HG02759 (cell line): ENCODE results near the gene GAPT.

Experiments
- ATAC-seq: cut with Tn5 transposase; IDR thresholded peaks from one replicate; pipeline ENCODE4 v1.9.1; 2021; ENCODE audit warnings: mild to moderate bottlenecking, moderate library complexity; ENCODE audit not compliant: unreplicated experiment

GAPT gene

GRCh38 chr5:58491216-58491892 is at the start of gene GAPT:
TSS of gene GAPT (plus strand) at chr5:58491435. CDS start at chr5:58494537, 3,102 bp downstream.
- ATAC-seq = peak; percentile 70

GRCh38 chr5:58444805-58445204 is 46.4 kb upstream of the GAPT start:
- ATAC-seq = no peak

DNA sequence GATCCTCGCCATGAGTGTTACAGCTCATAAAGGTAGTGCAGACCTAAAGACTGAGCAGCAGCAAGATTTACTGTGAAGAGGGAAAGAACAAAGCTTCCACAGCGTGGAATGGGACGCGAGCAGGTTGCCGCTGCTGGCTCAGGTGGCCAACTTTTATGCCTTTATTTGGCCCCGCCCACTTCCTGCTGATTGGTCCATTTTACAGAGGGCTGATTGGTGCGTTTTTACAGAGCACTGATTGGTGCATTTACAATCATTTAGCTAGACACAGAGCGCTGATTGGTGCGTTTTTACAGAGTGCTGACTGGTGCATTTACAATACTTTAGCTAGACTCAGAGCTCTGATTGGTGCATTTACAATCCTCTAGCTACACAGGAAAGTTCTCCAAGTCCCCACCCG is 45.2 kb upstream of the GAPT start:
- ATAC-seq = no peak

- ATAC-seq = no peak
These were observed 44.0 kb upstream of the GAPT start for GRCh38 chr5:58447226-58447625.

- no peak for ATAC-seq
These were observed 41.2 kb upstream of the GAPT start for GRCh38 chr5:58450018-58450417.

DNA sequence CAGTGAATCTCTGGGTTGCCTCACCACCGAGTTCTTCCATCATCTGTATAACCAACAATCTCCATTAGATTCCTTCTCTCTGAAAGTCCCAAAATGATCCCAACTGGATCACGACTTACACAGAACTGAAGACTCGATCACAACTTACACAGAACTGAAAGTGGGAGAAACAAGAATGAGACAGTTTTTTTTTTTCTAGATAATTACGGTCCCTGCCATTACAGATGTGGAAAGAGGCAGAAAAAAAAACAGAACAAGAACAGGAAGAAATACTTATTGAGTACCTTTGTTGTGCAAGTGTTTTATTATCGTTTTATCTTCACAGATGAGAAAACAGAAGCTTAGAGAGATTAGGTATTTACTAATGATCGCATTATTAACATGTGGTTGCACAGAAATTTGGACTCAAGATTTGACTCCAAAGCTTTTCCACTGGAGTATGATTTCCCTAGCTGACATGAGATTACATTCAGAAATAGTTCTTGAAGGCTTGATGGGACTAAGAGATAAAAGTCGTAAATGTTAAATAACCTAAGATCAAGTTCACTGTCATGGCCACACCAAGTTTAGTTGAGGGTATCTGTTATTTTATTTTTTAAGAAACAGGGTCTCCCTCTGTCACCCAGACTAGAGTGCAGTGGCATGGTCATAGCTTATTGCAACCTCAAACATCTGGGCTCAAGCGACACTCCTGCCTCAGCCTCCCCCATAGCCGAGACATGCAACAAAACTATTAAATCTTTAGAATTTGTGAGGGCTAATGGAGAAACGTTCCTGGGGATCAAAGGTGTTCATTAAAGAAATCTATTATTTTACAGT is 40.2 kb upstream of the GAPT start:
- no peak for ATAC-seq

DNA sequence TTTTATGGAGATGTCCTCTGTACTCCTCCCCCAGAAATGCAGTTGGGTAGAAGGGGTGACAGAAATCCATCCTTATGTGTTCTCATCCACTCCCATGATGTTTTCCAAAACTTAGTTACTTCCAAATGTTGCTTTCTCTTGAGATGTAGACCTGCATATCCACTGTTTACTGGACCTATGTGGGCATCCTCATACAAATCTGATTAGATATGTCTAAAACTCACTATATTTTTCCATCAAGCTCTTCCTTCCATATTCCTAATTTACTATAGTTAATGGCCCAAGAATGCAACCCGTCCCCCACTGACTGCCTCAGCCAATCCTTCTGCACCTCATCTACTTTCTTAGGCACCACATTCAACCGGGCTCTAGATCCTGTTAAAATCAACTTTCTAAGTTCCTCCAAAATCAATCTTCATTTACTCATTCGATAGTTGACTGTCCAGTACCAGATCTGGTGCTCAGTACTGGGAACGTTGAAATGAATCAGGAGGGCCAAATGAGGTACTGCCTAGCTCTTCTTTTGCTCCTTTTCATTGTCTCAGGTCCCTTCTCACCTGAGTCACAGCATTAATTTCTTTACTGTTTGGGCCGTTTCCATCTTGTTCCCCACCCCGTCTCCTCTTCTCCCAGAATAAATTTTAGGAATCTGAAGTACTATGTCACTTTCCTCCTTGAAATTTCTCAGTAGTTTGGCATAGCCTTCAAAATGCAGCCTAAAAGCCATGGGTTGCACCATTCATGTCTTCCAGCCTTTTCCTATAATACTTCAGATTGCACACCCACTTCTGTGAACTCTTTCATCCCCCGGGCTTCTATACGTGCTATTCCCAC is 39.3 kb upstream of the GAPT start:
- no peak for ATAC-seq

DNA sequence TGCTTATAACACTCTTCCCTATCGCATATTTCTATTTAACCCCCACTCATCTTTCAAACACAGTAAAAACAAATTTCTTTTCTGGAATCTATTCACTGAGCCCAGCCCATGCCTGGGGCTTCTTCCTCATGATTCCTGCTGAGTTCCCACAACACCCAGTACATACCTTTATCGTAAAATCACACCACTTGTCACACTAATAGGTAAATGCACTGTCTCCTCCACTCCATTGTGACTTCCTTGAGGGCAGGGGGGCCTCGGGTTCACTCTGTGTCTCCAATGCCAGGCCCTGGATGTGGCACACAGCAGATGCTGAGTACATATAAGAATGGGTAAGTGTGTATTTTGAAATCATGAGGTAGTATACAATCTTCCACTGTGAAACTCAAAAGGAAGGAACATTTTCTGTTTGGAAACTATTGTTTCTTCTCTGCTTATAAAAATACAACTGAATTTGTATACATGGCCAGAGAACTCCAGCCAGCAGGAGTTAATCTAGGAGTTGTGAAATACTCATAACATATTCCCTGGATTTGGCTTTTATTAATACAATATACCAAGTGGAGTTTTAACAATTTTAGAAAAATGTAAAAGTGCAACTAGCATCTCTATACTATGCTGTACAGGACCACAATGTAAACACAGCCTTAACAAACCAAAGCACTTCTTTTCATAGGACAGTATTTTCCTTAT is 38.5 kb upstream of the GAPT start:
- no peak for ATAC-seq

DNA sequence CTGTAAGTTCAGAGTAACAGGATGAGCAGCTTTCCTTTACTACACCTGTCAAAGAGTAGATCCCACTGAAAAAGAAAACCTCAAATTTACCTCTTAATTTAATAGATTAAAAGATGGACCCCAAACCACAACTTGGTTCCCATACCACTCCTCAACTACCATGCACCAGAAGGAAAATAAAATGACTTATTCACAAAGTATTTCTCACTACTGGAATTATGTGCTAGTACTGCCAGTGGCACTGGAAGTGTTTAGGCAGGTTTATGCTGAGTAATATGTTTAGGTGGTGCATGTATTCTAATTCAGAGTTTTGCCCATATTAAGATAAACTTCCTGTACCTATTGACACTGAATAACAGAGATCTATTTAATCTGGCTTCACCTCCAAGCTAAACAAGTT is 37.9 kb upstream of the GAPT start:
- no peak for ATAC-seq

DNA sequence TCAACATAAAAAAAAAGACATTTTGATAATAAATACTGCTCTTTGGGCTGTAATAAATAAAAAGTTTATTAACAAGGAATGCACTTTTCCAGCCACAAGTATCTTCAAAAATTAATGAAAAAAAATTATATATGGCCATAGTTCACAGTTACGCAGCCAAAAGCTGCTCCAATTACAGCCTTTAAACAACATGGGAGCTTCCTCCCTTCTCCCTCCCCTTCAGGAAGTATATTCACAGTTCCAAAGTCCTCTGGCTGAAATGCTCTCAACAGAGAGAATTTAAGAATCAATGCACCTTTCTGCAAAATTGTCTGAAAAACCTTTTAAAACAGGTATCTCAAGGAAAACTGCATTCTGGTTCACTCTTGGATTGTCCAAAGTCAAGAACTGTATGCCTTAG is 37.2 kb upstream of the GAPT start:
- no peak for ATAC-seq

DNA sequence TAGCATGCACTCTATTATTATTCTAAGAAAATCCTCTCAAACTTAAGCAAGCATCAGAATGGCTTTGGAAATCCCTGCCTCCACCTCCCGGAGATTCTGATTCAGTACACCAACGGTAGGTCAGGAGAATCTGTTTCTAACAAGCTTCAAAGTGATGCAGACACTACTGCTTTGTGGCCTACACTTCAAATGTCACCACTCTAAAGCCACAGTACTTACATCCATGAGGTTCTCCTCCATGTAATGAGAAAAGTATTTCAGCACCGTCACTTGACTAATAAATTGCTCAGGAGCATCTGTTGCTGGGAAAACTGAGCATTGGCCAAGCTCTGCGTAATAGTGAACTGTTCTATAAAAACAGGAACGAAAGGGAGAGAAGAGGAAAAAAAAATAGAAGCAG is 36.2 kb upstream of the GAPT start:
- no peak for ATAC-seq

DNA sequence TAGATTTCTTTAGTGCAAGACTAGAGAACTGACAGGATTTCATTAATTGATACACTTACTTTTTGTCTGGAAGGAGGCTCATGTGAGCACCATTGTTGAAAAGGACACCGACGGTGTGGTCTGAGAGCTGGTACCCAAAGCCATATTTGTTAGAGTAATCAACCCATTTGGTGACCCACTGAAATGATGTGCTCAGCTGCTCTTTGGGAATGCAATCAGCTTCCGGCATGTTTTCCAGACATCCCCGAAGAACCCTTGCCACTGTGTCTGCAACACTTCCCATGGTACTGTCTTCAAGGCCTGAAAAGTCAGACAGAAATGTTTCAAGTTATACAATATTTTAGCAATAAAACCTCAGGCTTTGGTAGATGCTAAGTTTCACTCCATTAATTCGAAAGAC is 35.8 kb upstream of the GAPT start:
- no peak for ATAC-seq

DNA sequence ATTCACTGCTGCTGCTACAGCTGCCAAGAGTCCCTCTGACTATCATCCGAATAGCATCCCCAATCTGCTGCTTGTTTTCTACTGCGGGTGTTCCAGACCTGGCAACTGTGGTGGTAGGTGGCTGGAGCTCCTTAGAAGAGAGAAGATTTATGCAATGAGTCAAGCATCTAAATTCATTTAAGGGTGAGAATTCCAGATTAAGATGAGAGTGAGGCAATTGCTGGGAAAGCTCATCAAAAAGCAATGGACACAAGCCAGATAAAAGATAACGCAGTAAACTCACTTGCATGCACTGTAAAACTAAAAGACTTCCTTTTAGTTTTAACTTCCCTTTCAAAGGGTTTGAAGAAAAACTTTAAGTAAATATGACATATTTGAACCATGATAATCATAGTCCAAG is 35.2 kb upstream of the GAPT start:
- ATAC-seq = no peak

DNA sequence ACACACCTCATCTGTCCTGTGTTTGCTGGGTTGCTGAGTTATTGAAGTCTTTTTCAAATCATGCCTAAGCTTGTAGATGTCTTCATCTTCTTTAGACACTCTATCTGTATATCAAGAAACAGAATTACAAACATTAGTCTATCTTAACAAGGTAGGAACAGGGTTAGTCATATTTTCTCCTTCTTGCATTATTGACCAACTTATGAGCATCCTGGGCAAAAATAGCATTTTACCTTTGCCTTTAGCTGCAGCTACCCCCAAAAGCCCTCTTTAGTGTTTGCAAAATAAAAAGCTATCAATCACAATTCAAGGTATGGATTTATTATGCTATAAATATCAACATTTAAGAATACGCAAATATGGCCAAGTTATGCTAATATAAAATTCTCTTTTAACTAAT is 34.7 kb upstream of the GAPT start:
- ATAC-seq = no peak

- no peak for ATAC-seq
These were observed 34.2 kb upstream of the GAPT start for GRCh38 chr5:58457050-58457449.

GRCh38 chr5:58458141-58458742 is 33.0 kb upstream of the GAPT start:
- ATAC-seq = no peak

- no peak for ATAC-seq
These were observed 32.5 kb upstream of the GAPT start for GRCh38 chr5:58458743-58459145.

DNA sequence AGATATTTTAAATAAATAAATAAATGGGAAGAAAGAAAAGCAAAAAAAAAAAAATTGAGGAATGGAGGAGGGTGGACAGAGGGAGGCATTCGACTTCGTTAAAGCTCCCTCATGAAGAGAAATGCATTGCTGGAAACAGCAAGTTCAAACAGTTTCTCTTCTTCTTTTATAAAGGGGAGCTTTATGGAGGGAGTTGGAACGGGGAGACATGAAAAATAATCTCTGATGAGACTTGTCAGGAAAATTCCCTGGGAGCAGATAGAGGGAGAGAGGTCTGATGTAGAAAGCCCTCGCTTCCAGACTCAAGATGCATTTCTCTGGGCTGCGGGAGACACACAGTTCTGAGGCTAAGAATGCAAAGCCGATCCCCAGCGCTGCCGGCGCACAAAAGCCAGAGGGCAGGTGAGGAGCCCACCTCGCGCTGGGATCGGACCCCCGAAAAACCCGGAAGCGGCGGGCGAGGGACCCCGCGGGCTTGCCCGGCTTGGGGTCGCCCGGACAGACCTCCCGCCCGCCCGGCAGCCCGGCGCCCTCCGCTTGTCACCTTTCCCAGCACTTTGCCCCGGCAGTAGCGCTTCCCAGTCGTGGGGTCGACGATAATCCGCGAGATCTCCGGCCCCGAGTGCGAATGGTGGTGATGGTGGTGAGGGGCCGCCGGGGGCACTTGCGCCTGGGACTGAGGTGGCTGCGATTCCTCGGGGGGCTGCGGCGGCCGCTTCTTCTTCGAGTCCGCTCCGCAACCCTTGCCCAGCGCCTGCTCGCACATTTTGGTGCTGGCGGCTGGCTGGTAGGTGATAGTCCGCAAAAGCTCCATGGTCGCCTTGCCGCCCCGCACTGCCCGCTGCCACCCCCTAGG is 31.9 kb upstream of the GAPT start:
- no peak for ATAC-seq

GRCh38 chr5:58460002-58460731 is 31.1 kb upstream of the GAPT start, which contains the start of gene PLK2:
TSS of gene PLK2 (minus strand) at chr5:58460086. CDS start at chr5:58459959, 127 bp downstream.
- ATAC-seq = peak; percentile 76
